ENCODE data around the gene FOSL2.

The FOSL2 gene

GRCh38 chr2:28448793-28449100 lies 56.1 kb downstream of the FOSL2 start (continued):
- no peak for TF ChIP-seq SCRT2 (tag by site-specific recombination; IDR thresholded peaks at IDR 0.05)

- Histone ChIP-seq H3K27ac (ENCODE audit: extremely low read depth, low read depth, low read length) (peak overlapping the region; percentile 22; the same call in 1 of the 2 replicates), H3K9me3 (ENCODE audit: control insufficient read depth, insufficient read depth, low read depth, low read length) (no peaks in the 10 kb centered on the region), H3K4me1 (ENCODE audit: control insufficient read depth, insufficient read depth, low read length) (peaks cover 3% of the 10 kb centered on the region; the same call in 1 of the 2 replicates), H3K36me3 (ENCODE audit: control insufficient read depth in 2 of 2, insufficient read depth in 1 of 2, low read length in 2 of 2) (no peaks in the 10 kb centered on the region), H3K4me3 (ENCODE audit: low read depth, low read length) (no peak overlapping the region)
- POLR2A ChIA-PET, result no interaction called here
- TF ChIP-seq ZNF785 (tag by site-specific recombination; IDR thresholded peaks at IDR 0.05) (no peak), SCRT1 (tag by site-specific recombination; IDR thresholded peaks at IDR 0.05; ENCODE audit: borderline replicate concordance) (no peak), HOXA7 (CRISPR knock-in tag; IDR thresholded peaks at IDR 0.05; ENCODE audit: borderline replicate concordance) (no peak), ZNF23 (tag by site-specific recombination; IDR thresholded peaks at IDR 0.05; ENCODE audit: borderline replicate concordance) (no peak)
- TF ChIP-seq, protein P1, sequence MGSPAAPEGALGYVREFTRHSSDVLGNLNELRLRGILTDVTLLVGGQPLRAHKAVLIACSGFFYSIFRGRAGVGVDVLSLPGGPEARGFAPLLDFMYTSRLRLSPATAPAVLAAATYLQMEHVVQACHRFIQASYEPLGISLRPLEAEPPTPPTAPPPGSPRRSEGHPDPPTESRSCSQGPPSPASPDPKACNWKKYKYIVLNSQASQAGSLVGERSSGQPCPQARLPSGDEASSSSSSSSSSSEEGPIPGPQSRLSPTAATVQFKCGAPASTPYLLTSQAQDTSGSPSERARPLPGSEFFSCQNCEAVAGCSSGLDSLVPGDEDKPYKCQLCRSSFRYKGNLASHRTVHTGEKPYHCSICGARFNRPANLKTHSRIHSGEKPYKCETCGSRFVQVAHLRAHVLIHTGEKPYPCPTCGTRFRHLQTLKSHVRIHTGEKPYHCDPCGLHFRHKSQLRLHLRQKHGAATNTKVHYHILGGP (tag by site-specific recombination; IDR thresholded peaks at IDR 0.05), result no peak
- TF ChIP-seq, protein P2, sequence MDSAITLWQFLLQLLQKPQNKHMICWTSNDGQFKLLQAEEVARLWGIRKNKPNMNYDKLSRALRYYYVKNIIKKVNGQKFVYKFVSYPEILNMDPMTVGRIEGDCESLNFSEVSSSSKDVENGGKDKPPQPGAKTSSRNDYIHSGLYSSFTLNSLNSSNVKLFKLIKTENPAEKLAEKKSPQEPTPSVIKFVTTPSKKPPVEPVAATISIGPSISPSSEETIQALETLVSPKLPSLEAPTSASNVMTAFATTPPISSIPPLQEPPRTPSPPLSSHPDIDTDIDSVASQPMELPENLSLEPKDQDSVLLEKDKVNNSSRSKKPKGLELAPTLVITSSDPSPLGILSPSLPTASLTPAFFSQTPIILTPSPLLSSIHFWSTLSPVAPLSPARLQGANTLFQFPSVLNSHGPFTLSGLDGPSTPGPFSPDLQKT (IDR thresholded peaks at IDR 0.05; ENCODE audit: borderline replicate concordance, low read depth, low read length), result no peak
- CTCF ChIA-PET, result interaction anchor here (0.6 to 1.9 kb wide), 2 partner anchors 696 to 745 kb away, joined by 4 to 6 read pairs; no protein-coding TSS in a partner anchor
These were observed 56.4 kb downstream of the FOSL2 start for GRCh38 chr2:28449126-28449487.

DNA sequence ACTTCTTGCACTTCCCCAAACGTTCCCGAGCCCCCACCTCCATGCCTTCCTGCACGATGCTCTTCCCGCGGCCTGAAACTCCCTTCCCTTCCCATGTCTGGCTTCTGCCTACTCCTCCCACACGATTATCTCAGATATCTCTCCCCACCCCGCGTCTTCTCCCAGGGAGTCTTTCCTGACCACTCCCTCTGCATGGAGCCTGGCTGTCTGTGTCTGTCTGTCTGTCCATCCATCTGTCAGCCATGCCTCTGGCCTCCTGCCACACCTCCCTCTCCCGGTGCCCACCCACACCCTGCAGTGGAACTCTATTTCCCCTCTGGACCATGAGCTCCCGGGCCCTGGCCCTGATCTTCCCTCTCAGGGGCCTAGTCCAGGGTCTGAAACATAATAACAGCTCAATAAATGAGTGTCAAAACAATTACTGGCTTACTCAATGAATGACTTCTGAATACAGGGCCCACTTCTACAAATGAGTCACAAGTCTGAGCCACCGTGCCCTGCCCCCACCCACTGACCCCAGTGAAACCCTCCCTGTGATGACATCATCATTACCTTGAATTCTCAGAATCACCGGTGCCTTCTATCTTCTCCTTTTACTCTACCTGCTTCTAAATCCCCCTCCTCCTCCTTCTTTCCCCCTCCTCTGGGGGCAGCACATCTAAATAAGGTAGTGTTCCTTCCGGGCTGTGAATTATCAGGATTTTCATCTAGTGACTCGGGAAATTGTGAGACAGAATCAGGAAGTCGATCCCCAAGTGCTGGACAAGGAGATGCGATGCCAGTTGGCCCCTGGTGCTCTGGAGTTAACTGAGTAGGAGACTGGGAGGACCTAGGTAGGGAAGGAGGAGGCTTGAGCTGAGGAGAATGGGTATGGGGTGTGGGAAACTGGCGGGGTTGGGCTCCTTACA lies 57.1 kb downstream of the FOSL2 start:
- peaks cover 3% of the 10 kb centered on the region; the same call in 1 of the 2 replicates for H3K4me1 ChIP-seq (ENCODE audit: control insufficient read depth, insufficient read depth, low read length)
- no peaks in the 10 kb centered on the region for H3K9me3 ChIP-seq (ENCODE audit: control insufficient read depth, insufficient read depth, low read depth, low read length)
- H3K4me3 ChIP-seq (ENCODE audit: low read depth, low read length), result no peak overlapping the region
- ChIA-PET CTCF (interaction anchor here (0.6 to 1.9 kb wide), 4 partner anchors 203 to 746 kb away, joined by 3 to 6 read pairs (median 4); no protein-coding TSS in a partner anchor), POLR2A (interaction anchor here (0.7 kb wide), 1 partner anchor 12 kb away, joined by 4 read pairs; no protein-coding TSS in a partner anchor)
- H3K27ac ChIP-seq (ENCODE audit: extremely low read depth, low read depth, low read length), result peak overlapping the region; percentile 22; the same call in 1 of the 2 replicates
- H3K36me3 ChIP-seq (ENCODE audit: control insufficient read depth in 2 of 2, insufficient read depth in 1 of 2, low read length in 2 of 2), result no peaks in the 10 kb centered on the region
- TF ChIP-seq, protein P2 (IDR thresholded peaks at IDR 0.05; ENCODE audit: borderline replicate concordance, low read depth, low read length), result peak; percentile 78
- TF ChIP-seq, protein P3, sequence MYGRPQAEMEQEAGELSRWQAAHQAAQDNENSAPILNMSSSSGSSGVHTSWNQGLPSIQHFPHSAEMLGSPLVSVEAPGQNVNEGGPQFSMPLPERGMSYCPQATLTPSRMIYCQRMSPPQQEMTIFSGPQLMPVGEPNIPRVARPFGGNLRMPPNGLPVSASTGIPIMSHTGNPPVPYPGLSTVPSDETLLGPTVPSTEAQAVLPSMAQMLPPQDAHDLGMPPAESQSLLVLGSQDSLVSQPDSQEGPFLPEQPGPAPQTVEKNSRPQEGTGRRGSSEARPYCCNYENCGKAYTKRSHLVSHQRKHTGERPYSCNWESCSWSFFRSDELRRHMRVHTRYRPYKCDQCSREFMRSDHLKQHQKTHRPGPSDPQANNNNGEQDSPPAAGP (tag by site-specific recombination; IDR thresholded peaks at IDR 0.05), result peak; percentile 88
- TF ChIP-seq ZFP69B (tag by site-specific recombination; IDR thresholded peaks at IDR 0.05) (peak; percentile 80), ZNF830 (tag by site-specific recombination; IDR thresholded peaks at IDR 0.05; ENCODE audit: low read depth) (no peak), ZNF398 (tag by site-specific recombination; IDR thresholded peaks at IDR 0.05) (peak; percentile 85), ZNF416 (tag by site-specific recombination; IDR thresholded peaks at IDR 0.05) (no peak), ZBTB20 (tag by site-specific recombination; IDR thresholded peaks at IDR 0.05) (0 out of 2 replicates have a peak, but pooled peaks have one; percentile 17), ZNF292 (tag by site-specific recombination; IDR thresholded peaks at IDR 0.05; ENCODE audit: borderline replicate concordance, low read depth) (no peak), KLF16 (tag by site-specific recombination; IDR thresholded peaks at IDR 0.05) (0 out of 2 replicates have a peak, but pooled peaks have one; percentile 23), ZNF366 (tag by site-specific recombination; conservative IDR thresholded peaks at IDR 0.05) (peak; percentile 43; the same call in 1 of the 2 replicates), OSR2 (tag by site-specific recombination; IDR thresholded peaks at IDR 0.05) (peak; percentile 70), ZNF658 (tag by site-specific recombination; IDR thresholded peaks at IDR 0.05) (no peak), PATZ1 (tag by site-specific recombination; IDR thresholded peaks at IDR 0.05) (peak; percentile 35; the same call in 1 of the 2 replicates), EGR2 (tag by site-specific recombination; IDR thresholded peaks at IDR 0.05; ENCODE audit: low read depth) (peak; percentile 89)

Data from HEK293 (cell line).